Testis (tissue), 2 donors: ENCODE data around the gene PARS2.

Source experiments
- POLR2A ChIP-seq: fragments of 450-650 bp; IDR thresholded peaks from one replicate; pipeline ENCODE4 v1.6.1; 2017; ENCODE audit warnings: antibody characterized with exemption, mild to moderate bottlenecking, moderate library complexity
- TF ChIP-seq, protein P1 (sequence below), 3 experiments: fragments of 450-650 bp in 2 of 3; fragments of 200-600 bp in 1 of 3; sonication (generic) in 1 of 3; IDR thresholded peaks; one replicate each; pipeline ENCODE4 v1.5.1; 2016 to 2019; ENCODE audit warnings: antibody characterized with exemption in 3 of 3, mild to moderate bottlenecking in 2 of 3, moderate library complexity in 1 of 3

DNA sequence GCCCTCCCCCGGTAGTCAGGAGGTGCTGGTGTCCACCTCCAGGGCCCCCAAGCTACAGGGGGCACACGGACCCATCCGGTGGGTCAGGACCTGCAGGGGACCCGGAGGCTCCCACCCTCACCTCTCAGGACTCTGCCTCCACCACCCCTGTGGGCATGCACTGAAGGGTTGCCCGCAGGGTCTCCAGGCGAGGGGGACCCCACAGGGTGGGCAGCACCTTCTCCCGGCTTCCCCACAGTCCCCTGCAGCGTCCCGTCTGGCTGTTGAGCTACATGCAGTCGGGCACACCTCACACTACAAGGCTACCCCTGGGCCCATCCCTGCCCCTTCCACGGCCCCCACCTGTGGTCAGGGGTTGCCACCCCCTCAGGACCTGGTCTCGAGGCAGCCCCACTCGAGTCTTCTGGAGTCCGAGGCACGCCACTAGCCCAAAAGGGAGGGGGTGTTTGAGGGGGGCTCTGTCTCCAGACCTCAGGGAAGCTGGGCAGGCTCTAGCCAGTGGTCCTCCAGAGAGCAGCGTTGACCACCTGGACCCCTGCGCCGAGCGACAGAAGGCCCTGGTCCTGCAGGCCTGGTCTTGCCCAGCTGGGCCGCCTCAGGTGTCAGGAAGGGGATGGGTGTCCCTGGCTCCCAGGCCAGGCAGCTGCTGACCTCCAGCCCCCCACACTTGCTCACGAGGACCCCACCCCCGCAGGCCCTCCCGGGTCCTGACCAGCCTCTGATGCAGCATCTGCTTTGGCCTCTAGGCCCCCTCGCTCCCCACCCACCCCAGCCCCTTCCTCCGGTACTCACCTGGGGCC is 9.6 kb downstream of the PARS2 start:
- no peak for TF ChIP-seq POLR2A
- TF ChIP-seq, protein P1, sequence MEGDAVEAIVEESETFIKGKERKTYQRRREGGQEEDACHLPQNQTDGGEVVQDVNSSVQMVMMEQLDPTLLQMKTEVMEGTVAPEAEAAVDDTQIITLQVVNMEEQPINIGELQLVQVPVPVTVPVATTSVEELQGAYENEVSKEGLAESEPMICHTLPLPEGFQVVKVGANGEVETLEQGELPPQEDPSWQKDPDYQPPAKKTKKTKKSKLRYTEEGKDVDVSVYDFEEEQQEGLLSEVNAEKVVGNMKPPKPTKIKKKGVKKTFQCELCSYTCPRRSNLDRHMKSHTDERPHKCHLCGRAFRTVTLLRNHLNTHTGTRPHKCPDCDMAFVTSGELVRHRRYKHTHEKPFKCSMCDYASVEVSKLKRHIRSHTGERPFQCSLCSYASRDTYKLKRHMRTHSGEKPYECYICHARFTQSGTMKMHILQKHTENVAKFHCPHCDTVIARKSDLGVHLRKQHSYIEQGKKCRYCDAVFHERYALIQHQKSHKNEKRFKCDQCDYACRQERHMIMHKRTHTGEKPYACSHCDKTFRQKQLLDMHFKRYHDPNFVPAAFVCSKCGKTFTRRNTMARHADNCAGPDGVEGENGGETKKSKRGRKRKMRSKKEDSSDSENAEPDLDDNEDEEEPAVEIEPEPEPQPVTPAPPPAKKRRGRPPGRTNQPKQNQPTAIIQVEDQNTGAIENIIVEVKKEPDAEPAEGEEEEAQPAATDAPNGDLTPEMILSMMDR (IDR thresholded peaks at IDR 0.05) = no peak
